Measurements from ENCODE around the gene KYNU.
"Not testable (repeated sequence)": the region's sequence is repeated elsewhere in the genome, so short reads cannot be mapped to it uniquely, and the experiment has no call there.

The KYNU gene

GRCh38 chr2:142926445-142926844 is 49.0 kb downstream of the KYNU start:
- DNase-seq = no peak

- no peak for DNase-seq
Observed at GRCh38 chr2:142930835-142931398, 53.5 kb downstream of the KYNU start.

- DNase-seq = no peak
Observed at GRCh38 chr2:142933916-142934315, 56.5 kb downstream of the KYNU start.

- no peak for DNase-seq
Observed at GRCh38 chr2:142935563-142936089, 58.2 kb downstream of the KYNU start.

GRCh38 chr2:142936629-142937028 is 59.2 kb downstream of the KYNU start:
- DNase-seq = no peak

GRCh38 chr2:142937347-142937746 is 59.9 kb downstream of the KYNU start:
- DNase-seq = no peak

GRCh38 chr2:142938240-142938639 is 60.8 kb downstream of the KYNU start:
- no peak for DNase-seq

GRCh38 chr2:142940606-142941223 is 63.3 kb downstream of the KYNU start:
- DNase-seq = no peak

- no peak for DNase-seq
Observed at GRCh38 chr2:142942690-142943089, 65.2 kb downstream of the KYNU start.

- DNase-seq = no peak
Observed at GRCh38 chr2:142944264-142944663, 66.8 kb downstream of the KYNU start.

GRCh38 chr2:142944721-142945120 is 67.3 kb downstream of the KYNU start:
- no peak for DNase-seq

- DNase-seq = no peak
Observed at GRCh38 chr2:142946941-142947340, 69.5 kb downstream of the KYNU start.

GRCh38 chr2:142948723-142949122 is 71.3 kb downstream of the KYNU start:
- DNase-seq = not testable (repeated sequence)

- DNase-seq = not testable (repeated sequence)
Observed at GRCh38 chr2:142950323-142950722, 72.9 kb downstream of the KYNU start.

GRCh38 chr2:142951190-142952007 is 73.9 kb downstream of the KYNU start:
- no peak for DNase-seq

- DNase-seq = no peak
Observed at GRCh38 chr2:142952018-142952417, 74.6 kb downstream of the KYNU start.

GRCh38 chr2:142952793-142953494 is 75.5 kb downstream of the KYNU start:
- no peak for DNase-seq

GRCh38 chr2:142954493-142954892 is 77.0 kb downstream of the KYNU start:
- DNase-seq = no peak

- DNase-seq = no peak
Observed at GRCh38 chr2:142957144-142957543, 79.7 kb downstream of the KYNU start.

GRCh38 chr2:142961202-142961601 is 83.7 kb downstream of the KYNU start:
- no peak for DNase-seq

GRCh38 chr2:142965443-142965842 is 88.0 kb downstream of the KYNU start:
- no peak for DNase-seq

- no peak for DNase-seq
Observed at GRCh38 chr2:142966284-142966683, 88.8 kb downstream of the KYNU start.

GRCh38 chr2:142967060-142967459 is 89.6 kb downstream of the KYNU start:
- DNase-seq = no peak
